Stimulated activated CD4-positive, alpha-beta T cell treated with anti-CD3 and anti-CD28 coated beads, Interleukin-4, amount 100 ng/mL, for 4 hours (primary cell): ENCODE data around the gene ZNF766.

Experiments
- DNase-seq, 2 experiments: peaks; one replicate each; pipeline ENCODE4 v3.0.0-alpha.2; 2020

Gene ZNF766

DNA sequence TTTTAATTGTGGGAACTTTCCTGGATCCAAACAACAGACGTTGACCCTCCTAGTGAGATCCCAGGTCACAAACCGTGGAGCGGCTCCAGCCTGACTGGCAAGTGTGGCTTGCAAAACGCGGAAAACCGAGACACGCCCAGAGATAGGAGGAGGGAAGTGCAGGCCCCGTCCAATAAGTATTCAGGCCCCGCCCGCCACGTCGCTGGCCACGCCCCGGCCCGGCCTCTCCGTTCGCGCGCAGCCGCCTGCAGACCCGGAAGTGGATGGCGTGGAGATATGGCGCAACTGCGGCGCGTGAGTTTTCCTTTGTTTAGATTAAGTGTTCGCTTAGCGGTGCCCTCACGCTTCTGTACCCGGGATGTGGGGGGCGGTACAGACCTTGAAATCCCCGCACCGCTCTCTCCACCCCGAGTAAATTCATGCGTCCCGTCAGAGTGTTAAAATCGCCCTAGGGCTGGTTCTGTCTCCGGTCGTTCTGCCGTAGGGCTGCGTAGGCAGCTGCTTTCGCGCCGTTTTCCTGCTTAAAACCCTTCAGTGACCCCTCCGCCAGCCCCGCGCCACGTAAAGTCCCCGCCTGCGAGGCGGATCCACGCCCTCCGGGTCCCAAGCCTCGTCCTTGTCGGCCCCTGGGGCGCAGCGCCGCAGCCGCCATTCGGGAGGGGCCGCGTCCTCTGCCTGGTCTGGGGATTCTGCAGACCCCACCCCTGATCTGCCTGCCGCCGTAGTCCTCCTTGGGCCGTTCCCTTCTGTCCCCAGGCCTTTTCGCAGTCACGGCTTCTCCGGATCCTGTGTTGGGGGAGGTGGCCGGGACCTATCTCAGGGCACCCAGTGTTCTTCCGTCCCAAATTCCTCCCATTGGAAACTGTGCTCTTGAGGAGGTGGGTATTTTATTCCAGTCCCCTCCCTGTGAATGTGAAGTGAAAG lies at the start of gene ZNF766:
TSS of gene ZNF766 (plus strand) at position 250 of the 924 bp plus-strand sequence. CDS start at position 277, 27 bp downstream.
- DNase-seq, result peak; percentile 95 to 98

DNA sequence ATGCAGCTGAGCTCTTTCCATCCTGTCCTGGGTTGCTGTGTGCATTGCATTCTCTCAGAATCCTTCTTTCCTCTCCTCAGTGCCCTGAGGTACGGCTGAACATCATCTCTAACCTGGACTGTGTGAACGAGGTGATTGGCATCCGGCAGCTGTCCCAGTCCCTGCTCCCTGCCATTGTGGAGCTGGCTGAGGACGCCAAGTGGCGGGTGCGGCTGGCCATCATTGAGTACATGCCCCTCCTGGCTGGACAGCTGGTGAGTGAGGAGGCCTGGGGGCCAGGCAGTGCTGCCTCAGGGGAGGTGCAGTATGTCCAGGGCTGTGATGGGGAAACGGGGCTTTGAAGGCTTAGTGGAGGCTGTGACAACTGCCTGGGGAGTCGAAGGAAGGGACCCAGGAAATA lies 49.8 kb upstream of the ZNF766 start:
- DNase-seq, result no peak

DNA sequence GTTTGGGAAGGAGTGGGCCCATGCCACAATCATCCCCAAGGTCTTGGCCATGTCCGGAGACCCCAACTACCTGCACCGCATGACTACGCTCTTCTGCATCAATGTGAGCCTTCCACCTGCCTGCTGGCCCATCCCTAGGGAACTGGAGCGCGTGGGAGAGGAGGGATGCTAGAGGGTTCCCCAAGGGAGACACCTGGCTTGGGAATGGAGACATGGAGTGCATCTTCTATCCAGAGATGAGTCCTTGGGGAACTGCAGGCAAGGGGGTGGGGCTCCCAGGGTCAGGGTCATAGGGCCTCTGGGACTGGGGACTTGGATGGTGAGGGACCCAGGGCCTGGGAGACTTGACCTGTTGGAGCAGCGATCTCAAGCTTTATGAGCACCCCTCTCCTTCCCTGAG lies 48.4 kb upstream of the ZNF766 start:
- DNase-seq, result no peak

DNA sequence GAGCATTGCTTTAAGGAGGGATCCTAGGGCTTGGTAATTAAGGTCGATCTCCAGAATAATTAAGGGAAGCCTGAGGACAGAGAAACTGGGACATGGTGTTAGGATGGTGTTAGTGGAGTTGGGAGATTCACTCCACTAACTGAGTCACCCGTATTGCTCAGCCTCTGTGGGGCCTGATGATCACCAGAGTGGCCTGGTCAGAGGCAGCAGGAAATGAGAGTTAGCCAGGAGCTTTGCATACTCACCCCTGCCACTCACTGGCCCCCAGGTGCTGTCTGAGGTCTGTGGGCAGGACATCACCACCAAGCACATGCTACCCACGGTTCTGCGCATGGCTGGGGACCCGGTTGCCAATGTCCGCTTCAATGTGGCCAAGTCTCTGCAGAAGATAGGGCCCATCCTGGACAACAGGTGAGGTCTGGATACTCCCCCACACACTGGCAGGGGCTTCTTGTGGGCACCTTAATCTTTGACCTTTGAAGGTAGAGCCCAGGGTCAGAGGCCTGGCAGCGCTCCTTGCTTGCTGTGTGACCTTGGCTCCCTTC lies 47.5 kb upstream of the ZNF766 start:
- DNase-seq, result no peak

DNA sequence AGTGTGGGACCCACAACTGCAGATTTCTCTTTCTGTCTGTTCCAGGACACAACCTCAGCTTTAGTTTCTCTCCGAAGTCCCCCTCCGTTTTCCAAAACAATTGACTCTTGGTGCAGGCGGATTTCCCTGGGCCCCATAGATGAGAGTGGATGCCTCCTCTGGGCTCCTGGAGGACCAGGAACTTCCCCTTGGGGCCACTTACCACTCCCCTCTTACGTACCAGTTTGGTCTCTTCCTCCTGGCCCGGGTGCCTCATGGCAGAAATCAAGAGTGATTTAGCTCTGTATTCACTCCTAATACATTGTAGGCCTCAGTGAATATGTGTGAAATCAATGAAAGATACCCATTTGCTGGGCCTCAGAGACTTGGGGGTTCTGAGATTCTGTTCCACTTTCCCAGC lies 45.2 kb upstream of the ZNF766 start:
- DNase-seq, result no peak

DNA sequence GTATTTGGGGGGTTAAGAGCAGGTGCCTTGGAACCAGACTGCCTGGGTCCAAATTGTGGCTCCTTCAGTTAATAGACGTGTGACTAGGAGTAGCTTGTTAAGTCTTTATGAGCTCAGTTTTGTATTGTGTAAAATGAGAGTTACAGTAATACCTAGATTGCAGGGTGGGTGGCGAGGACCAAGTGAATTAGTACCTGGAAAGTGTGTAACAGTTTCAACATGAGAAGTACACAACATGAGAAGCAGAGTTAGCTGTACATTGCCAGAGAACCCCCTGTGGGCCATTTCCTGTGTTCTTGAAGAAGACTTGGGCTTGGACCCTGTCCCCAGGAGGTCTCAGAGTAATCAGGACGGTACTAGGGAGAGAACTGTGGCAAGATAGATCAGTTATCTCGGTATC lies 42.7 kb upstream of the ZNF766 start:
- DNase-seq, result no peak

DNA sequence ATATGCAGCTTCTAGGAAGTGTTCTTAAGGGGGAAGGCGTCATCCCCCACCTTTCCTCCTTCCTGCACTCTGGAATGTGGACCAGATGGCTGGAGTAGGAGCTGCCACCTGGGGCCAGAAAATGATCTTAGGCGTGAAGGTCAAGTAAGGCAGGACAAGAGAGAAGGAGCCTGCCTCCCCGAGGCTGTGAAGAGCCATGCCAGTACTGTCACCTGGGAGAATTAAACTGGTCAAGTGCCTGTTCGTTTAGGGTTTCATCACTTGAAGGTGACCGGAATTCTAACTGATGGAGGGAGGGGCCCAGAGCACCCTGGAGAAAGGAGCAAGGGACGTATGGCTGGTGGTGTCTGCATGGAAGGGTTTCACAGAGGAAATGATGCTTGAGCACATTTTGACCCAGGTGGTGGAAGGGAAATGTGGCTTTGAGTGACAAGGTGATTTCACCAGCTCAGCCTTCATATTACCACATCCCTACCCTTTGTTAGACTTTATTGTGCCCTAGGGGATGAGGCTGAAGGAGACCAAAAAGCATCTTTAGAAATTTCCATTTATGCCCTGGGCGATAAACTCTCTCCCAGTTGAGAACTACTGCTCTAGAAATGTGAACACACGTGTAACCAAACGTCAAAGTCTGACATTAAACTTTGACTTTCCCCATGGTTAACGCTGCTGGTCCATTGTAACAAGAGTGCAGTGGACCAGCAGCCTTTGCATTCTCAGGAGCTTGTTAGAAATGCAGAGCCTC lies 42.0 kb upstream of the ZNF766 start:
- no peak for DNase-seq

DNA sequence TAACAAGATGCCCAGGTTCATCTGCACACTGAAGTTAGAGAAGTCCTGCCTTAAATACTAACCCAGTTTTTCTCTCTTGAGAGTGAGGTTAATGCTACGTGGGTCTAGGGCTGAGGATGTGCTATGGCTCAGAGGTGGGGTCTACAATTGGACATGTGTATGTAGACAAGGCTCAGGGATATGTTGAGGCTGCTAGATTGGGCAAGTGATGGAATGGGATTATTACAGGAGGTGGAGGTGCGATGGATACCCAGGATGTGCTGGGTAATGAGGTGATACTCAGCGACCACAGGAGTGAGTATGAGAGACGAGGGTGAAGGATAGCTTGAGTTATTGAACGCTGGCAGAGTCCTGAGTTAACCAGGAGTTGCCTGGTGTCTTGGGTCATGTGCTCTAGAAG lies 41.4 kb upstream of the ZNF766 start:
- DNase-seq, result no peak

DNA sequence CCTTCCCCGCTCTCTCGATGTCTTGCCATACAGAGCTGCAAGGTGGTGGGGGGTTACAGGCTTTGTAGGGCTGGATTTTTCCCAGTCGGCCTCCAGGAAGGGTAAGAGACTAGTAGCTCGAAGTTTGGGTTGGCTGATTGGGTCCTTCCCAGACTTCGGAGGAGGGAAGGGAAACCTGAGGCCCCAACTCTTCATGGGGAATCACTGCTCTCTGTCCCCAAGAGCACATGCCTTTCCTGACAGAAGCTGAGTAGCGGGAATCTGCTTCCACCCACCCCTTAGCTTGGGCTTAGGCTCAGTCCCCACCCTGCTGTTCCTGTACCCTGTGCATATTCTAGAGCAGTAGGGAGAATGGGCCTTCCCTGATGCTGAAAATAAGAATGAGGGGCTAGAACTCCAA lies 39.9 kb upstream of the ZNF766 start:
- no peak for DNase-seq

DNA sequence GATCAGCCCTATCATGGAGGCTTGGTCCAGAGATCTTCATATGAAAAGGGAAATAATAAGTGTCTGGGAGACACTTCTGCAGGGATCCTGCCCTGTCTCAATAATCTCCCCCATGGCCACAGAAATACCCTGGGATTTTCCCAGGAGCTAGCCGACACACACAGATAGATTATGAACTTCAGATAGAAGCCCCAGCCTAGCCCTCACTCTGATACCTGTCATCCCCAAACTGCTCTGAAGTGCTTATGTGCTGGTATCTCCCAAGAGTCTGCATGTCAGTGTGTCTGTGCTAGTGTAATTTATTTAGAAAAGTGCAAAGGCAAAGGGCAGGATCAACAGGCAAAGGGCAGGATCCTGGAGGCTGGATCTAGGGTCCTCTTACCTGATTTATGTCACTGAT lies 38.7 kb upstream of the ZNF766 start:
- no peak for DNase-seq

DNA sequence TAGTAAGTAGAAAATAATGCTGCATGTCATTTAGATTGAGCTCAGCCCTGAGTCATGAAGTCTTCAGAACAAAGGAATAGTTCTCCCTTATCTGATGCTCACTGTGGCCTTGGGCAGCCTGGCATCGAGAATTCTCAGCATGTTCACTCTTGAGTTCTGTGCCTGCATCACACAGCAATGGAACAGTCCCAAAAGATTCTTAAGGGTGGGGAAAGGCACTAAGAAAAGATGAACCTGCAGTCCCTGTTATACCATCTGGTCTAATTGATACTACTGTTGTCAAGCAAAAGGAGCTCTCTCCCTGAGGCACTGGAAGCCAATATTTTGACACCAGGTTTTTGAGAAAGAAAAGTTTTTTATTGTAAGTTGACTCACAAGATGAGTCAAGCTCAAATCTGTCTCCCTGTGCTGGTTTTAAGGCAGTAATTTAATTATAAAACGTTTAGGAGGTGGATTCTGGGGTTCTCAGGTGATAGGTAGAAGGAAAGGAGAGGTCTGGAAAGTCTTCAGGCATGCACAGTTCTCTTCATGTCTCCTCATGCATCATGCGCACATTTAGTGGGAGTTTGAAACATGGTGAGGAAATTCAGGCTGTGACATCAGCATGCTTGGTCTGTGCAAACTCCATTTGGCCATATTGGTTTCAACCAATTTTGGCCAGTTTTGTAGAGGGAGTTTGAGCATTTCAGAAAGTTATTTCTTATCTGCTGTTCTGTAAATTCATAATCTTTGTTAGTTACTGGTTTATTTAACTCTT lies 38.1 kb upstream of the ZNF766 start:
- no peak for DNase-seq

DNA sequence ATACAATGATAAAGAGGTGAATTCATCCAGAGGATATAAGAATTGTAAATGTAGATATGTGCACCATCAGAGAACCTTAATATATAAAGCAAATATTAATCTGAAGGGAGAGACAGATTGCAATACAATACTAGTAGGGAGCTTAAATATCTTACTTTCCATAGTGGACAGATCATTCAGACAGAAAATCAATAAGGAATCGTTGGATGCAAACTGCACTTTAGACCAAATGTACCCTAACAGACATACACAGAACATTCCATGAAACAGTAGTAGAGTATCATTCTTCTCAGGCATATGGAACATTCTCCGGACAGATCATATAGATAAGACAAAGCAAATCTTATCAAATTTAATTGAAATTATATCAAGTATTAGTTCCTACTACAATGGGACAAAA lies 35.0 kb upstream of the ZNF766 start:
- DNase-seq, result no peak

DNA sequence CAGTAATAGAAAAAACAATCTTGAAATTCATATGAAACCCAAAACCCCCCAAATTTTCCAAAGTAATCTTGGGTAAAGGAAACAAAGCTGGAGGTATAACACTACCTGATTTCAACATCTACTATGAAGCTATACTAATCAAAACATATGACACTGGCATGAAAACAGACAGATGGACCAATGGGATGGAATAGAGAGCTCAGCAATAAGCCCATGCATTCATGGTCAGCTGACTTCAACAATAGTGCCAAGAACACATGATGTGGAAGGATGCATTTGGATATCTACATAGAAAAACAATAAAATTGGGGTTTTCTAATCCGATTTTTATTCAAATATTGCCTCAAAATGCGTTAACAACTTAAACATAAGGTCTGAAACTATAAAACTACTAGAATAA lies 32.2 kb upstream of the ZNF766 start:
- DNase-seq, result no peak

DNA sequence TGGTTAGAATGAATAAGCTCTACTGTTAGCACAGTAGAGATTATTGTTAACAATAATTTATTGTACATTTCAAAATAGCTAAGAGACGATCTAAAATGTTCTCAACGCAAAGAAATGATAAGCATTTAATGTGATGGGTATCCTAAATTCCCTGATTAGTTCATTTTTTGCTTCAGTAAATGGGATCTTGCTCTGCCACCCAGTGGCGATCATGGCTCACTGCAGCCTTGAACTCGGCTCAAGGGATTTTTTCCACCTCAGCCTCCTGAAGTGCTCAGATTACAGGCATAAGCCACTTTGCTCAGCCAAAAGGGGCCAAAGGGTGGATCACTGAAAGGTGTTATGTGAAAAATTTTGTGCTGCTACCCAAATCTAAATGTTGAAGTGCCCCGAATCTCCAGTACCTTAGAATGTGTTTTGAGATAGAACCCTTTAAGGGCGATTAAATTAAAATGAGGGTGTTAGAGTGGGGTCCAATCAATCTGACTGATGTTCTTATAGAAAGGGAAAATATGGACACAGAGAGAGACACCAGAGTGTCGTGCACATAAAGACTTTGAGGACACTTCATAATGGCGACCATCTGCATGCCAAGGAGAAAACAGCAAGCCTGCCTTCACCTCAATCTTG lies 31.5 kb upstream of the ZNF766 start:
- DNase-seq, result peak; percentile 49 to 51

DNA sequence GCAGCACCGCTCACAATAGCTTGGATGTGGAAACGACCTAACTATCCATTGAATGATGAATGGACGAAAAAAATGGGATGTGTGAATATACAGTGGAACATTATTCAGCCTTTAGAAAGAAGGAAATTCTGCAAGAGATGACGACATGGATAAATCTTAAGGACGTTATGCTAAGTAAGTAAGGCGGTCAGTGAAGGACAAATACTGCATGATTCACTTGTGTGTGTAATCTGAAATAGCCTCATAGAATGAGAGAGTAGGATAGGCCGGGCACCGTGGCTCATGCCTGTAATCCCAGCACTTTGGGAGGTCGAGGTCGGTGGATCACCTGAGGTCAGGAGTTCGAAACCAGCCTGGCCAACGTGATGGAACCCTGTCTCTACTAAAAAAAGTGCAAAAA lies 25.4 kb upstream of the ZNF766 start:
- no peak for DNase-seq

DNA sequence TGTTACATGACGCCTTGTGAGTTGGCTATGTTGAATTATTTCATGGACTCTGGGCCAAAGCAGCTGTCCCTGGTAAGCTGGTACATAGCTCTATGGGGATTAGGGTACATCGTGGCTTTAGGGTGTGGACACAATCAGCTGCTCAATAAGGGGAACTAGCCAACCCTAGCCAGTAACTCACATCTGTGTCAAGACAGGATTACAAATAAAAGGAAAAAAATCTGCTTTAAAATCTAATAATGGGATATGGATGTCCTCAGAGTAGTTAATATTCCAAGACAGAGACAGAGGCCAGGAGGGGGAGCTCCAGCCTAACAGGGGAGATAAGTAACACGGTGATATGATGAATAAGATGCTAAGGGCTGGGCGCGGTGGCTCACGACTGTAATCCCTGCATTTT lies 21.1 kb upstream of the ZNF766 start:
- peak; percentile 56 to 64 for DNase-seq

DNA sequence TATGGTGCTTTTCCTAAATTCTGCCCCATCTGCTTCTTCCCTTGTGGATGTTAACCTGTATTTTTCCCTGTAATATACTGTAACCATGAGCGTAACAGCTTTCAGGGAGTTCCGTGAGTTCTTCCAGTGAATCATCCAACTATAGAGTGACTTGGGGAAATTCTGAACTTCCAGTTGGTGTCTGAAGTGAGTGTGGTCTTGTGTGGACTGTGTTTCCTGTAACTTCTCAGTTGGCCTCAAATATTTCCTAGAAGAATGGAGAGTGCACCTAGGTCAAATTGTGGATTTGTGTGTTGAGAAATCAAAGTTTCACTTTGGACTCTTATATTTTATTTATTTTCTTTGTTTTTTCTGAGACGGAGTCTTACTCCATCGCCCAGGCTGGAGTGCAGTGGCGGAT lies 11.0 kb upstream of the ZNF766 start:
- no peak for DNase-seq

DNA sequence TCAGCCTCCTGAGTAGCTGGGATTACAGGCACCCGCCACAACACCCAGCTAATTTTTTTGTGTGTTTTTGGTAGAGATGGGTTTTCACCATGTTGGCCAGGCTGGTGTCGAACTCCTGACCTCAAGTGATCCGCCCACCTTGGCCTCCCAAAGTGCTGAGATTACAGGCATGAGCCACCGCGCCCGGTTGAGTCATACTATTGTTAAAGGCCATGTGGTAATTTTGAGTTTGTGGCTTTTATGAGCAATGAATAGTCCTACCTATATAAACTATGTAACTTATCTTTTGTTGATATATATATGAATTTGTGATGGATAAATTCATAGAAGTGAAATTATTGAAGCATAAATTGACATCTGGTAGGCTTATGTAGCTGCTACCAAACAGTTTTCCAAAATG lies 3.8 kb upstream of the ZNF766 start:
- DNase-seq, result peak in 1 of 2 experiments; percentile 5

DNA sequence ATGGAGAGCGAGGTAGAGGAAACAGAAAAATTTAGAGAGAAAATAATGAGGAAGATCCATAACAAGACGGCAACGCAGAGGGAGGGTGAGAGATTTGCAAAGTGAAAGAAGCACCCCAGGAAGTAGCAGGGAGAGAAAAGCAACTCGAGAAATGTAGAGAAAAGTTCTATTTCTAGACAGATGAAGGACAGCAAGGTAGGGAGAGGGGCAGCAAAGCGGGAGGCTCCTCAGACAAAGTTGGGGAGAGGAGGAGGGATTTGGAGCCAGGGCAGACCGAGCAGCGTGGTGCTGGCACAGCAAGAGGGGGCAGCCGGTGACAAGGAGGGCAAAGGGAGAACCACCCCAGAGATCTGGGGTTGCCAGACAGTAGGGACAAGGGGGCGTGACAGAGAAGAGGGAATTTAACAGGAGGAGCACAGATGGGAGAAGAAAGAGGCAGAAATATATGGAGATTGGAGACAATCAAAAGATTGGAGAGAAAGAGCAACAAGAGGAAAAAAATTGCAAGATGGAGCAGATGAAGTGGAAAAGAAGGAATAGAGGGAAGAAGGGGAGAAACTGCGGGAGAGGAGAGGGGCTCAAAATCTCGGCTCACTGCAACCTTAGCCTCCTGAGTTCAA lies 989 bp downstream of the ZNF766 start:
- DNase-seq, result no peak

DNA sequence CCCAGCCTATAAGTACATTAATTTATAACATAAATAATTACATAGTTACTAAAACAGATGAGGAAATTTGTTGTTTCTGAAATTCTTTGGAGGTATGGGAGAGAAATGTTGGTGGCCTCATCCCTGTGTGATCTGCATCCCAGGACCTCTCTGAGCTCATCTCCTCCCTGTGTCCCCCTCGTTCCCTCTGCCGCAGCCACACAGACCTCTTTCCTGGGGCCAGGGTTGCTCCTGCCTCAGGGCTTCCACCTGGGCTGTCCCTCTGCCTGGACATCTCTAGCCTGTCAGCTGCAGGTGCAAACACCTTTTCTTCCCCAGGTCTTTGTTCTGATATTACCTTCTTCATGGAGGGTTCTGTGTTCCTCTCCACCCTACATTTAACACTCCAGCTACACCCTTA lies 3.9 kb downstream of the ZNF766 start:
- no peak for DNase-seq

DNA sequence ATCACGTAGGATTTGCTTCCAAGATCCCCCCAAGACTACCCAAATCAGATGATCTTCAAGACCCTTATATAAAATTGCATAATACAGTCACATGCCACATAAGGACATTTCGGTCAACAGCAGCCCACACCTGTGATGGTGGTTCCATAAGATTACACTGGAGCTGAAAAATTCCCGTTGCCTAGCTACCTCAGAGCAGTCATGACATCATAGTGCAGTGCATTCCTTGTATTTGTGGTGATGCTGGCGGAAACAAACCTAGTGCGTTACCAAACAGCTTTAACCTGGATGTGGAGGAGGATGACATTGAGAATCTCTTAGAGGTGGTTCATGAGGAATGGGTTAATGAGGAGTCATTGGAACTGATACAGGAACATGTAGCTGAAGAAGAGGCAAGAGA lies 4.8 kb downstream of the ZNF766 start:
- DNase-seq, result no peak

DNA sequence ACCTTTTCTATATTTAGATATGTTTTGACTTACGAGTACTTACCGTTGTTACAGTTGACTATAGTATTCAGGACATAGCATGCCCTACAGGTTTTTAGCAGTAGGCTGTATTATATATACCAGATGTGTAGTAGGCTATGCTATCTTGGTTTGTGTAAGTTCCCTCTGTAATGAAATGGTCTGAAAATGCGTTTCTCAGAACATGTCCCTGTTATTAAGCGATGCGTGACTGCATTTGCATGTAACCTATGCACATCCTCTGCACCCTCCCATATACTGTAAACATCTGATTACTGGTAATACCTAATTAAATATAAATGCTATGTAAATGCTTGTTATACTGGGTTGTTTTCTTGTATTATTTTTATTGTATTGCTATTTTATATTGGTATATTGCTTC lies 6.6 kb downstream of the ZNF766 start:
- no peak for DNase-seq
